GM06990 (cell line): ENCODE measurements around the gene CHRNG.

Experiments
- DNase-seq: peaks from one replicate; pipeline ENCODE4 v3.0.0-alpha.2; 2011; ENCODE audit not compliant: insufficient read length; ENCODE audit errors: extremely low read depth
- H3K27me3 ChIP-seq: replicated peaks from 2 replicates; pipeline ENCODE4 v1.6.0; 2011; ENCODE audit warnings: low read length; ENCODE audit not compliant: control insufficient read depth, insufficient read depth
- H3K36me3 ChIP-seq: 2 replicates; pipeline ENCODE4 v1.5.1; 2011; ENCODE audit warnings: low read length; ENCODE audit not compliant: control insufficient read depth, insufficient read depth
- H3K4me3 ChIP-seq: replicated peaks from 2 replicates; pipeline ENCODE4 v1.5.1; 2011; ENCODE audit warnings: low read depth, mild to moderate bottlenecking, control low read depth, low read length
- TF ChIP-seq, protein P1 (sequence below): IDR thresholded peaks from 2 replicates; pipeline ENCODE4 v1.5.1; 2011; ENCODE audit warnings: low read length, control low read depth, mild to moderate bottlenecking, inconsistent platforms; ENCODE audit not compliant: insufficient read depth, poor library complexity, severe bottlenecking

The CHRNG gene

DNA sequence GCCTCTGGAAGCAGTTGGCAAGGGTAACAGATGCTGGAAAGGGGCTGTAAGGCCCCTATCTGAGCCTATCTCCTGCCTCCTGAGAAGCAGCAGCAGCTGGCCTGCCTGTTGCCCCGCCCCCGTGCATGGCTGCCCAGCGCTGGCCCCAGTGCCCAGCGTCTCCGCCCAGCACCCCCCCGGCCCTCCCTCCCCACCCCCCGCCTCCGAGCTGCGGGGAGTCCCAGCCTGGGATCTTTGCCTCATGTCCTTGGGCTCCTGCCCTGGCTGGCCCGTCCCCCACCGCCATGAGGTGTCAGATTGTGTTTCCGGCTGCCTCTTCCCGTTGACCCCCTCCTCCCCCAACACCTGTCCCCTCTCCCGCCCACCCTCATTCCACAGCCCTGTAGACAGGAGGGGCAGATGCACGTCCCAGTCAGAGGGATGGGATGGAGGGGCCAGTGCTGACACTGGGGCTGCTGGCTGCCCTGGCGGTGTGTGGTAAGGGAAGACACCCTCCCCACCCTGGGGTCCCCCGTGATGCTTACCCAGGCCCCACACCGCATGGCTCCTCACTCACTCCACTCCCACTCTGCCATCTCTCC, 13.6 kb upstream of the CHRNG start, which contains the start of gene CHRND:
Gene CHRND (plus strand): TSS at position 370 of the 581 bp plus-strand sequence. CDS start 56 bp downstream, at position 426.
- Histone ChIP-seq H3K27me3 (peaks cover 1% of the 10 kb centered on the region; the same call in 1 of the 2 replicates), H3K36me3 (no peaks in the 10 kb centered on the region), H3K4me3 (no peak within 1 kb of the TSS)
- TF ChIP-seq, protein P1, sequence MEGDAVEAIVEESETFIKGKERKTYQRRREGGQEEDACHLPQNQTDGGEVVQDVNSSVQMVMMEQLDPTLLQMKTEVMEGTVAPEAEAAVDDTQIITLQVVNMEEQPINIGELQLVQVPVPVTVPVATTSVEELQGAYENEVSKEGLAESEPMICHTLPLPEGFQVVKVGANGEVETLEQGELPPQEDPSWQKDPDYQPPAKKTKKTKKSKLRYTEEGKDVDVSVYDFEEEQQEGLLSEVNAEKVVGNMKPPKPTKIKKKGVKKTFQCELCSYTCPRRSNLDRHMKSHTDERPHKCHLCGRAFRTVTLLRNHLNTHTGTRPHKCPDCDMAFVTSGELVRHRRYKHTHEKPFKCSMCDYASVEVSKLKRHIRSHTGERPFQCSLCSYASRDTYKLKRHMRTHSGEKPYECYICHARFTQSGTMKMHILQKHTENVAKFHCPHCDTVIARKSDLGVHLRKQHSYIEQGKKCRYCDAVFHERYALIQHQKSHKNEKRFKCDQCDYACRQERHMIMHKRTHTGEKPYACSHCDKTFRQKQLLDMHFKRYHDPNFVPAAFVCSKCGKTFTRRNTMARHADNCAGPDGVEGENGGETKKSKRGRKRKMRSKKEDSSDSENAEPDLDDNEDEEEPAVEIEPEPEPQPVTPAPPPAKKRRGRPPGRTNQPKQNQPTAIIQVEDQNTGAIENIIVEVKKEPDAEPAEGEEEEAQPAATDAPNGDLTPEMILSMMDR, result no peak
- DNase-seq, result no peak

DNA sequence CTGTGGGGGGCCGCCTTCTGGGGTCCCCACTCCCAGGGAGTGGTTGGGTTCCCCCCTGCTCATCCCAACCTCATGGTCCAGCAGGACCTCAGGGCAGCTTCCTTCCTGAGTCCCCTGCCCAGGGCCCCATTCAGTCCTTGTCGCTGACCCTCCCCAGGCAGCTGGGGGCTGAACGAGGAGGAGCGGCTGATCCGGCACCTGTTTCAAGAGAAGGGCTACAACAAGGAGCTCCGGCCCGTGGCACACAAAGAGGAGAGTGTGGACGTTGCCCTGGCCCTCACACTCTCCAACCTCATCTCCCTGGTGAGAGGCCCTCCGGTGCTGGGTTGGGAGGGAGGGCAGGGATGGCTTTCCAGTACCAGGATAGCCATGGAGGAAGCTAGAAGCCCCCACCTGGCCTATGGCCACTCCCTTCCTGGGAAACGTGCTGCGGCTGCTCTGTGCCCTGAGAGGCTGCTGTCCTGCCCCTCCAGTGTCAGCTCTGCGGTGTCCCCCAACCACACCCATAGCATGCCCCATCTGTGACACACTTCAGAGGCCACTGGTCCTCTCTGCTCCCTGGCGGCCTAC, 13.0 kb upstream of the CHRNG start:
- TF ChIP-seq, protein P1, result no peak
- Histone ChIP-seq H3K36me3 (no peaks in the 10 kb centered on the region), H3K4me3 (no peak overlapping the region), H3K27me3 (peaks cover 1% of the 10 kb centered on the region; the same call in 1 of the 2 replicates)
- DNase-seq, result no peak

DNA sequence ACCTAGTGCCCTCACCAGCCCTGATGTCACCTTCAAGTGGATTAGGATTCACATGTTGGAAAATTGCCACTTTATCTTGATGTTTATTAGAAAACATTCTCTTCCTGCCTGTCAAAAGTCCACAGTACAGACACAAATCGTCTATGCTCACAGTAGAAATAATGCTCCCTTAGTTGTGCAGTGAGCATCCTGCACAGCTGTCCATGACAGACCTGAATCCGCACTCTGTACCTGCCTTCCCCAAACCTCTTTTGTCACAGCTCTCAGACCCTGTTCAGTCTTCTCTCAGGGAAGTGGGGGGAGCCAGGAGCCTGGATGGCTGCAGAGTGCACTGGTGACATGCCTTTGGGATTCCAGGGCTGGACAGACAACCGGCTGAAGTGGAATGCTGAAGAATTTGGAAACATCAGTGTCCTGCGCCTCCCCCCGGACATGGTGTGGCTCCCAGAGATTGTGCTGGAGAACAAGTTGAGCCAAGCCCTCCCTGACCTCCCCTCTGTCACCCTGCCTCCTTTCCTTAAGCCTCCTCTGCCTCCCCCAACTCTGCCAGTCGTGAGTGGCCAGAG, 11.5 kb upstream of the CHRNG start:
- Histone ChIP-seq H3K27me3 (peaks cover 1% of the 10 kb centered on the region; the same call in 1 of the 2 replicates), H3K36me3 (no peaks in the 10 kb centered on the region), H3K4me3 (no peak overlapping the region)
- TF ChIP-seq, protein P1, result no peak
- no peak for DNase-seq

DNA sequence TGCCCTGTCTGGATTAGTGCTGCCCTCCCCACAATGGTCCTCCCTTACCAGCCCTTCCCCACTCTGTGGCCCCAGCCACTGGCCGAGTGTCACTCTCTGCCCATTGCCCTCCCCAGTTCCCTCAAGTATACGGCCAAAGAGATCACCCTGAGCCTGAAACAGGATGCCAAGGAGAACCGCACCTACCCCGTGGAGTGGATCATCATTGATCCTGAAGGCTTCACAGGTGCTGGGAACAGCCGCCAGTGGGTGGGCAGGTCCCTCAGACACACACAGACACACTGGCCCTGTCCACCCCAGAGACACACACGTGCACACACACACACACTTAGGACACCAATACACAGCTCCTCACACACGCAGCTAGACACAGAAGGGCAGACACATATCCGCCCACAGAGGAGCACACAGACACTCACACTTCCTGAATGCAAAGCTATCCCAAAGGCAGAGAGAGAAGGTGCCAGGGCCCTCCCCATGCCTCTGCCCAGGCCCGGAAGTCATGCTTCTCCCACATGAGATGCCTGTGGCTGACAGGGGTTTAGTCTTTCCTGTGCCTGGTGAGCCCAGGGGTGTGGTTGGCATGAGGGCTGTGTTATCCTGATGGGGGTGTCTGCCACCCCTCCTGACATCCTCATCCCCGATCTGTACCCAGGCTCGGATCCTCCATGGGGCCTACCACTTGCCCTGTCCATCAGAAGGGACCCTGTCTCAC, 10.6 kb upstream of the CHRNG start:
- TF ChIP-seq, protein P1, result no peak
- DNase-seq, result no peak
- no peak overlapping the region for H3K4me3 ChIP-seq
- H3K27me3 ChIP-seq, result peaks cover 1% of the 10 kb centered on the region; the same call in 1 of the 2 replicates
- no peaks in the 10 kb centered on the region for H3K36me3 ChIP-seq

DNA sequence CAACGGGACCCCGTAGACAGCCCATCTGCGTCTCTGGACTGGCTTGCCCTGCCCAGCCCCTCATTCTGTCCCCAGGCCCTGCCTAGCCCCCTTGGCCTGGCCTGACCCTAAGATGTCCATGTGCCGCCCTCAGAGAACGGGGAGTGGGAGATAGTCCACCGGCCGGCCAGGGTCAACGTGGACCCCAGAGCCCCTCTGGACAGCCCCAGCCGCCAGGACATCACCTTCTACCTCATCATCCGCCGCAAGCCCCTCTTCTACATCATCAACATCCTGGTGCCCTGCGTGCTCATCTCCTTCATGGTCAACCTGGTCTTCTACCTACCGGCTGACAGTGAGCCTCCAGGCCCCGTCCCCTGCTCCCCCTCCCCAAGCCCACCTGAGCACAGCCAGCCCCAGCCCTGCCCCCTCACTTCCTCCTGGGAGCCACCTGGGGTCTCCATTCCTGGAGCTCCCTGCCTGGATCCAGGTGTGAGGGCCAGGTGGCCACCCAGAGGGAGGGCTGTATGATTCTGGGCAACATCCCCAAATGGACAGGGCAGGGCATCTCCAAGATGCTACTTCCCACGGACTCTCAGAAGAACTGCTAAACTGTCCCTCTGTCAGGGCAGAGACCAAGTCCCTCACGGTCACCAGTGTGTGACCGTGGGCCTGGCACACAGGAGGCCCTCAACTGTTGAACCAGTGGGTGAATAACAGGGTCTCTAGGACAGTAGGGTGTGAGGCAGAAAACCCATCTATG, 9.5 kb upstream of the CHRNG start:
- Histone ChIP-seq H3K36me3 (no peaks in the 10 kb centered on the region), H3K4me3 (no peak overlapping the region), H3K27me3 (no peaks in the 10 kb centered on the region; the same call in 1 of the 2 replicates)
- TF ChIP-seq, protein P1, result no peak
- no peak for DNase-seq
